Inflammatory macrophage (primary cell): ENCODE results near the gene HNRNPH3.

Source experiments
- DNase-seq, 2 donors: peaks; one replicate each; pipeline ENCODE4 v3.0.0-alpha.2; 2020 to 2022

HNRNPH3 gene

GRCh38 chr10:68332259-68333057 lies 594 bp downstream of the HNRNPH3 start, which contains the start of gene PBLD:
Gene PBLD, minus strand, starts transcription at chr10:68332928. Its CDS starts 26,084 bp downstream, at chr10:68306844.
- peak; percentile 60 to 69 for DNase-seq

- DNase-seq: no peak
Observed at GRCh38 chr10:68333058-68333395, 1.2 kb downstream of the HNRNPH3 start.

GRCh38 chr10:68333440-68334431 lies 1.9 kb downstream of the HNRNPH3 start:
- DNase-seq: no peak

GRCh38 chr10:68334672-68335467 lies 3.0 kb downstream of the HNRNPH3 start:
- DNase-seq: no peak

- no peak for DNase-seq
Observed at GRCh38 chr10:68336754-68337351, 5.0 kb downstream of the HNRNPH3 start.

- DNase-seq: no peak
Observed at GRCh38 chr10:68340358-68341080, 8.7 kb downstream of the HNRNPH3 start.

GRCh38 chr10:68342909-68343516 lies 11.1 kb downstream of the HNRNPH3 start:
- DNase-seq: no peak

- no peak for DNase-seq
Observed at GRCh38 chr10:68345621-68346020, 13.8 kb downstream of the HNRNPH3 start.

- DNase-seq: no peak
Observed at GRCh38 chr10:68346774-68347173, 14.9 kb downstream of the HNRNPH3 start.

- DNase-seq: peak; percentile 33 to 43
Observed at GRCh38 chr10:68348265-68348741, 16.4 kb downstream of the HNRNPH3 start.

GRCh38 chr10:68353537-68353936 lies 21.7 kb downstream of the HNRNPH3 start:
- no peak for DNase-seq

- no peak for DNase-seq
Observed at GRCh38 chr10:68359189-68359588, 27.3 kb downstream of the HNRNPH3 start.

GRCh38 chr10:68362590-68362989 lies 30.7 kb downstream of the HNRNPH3 start:
- DNase-seq: no peak

GRCh38 chr10:68364101-68364886 lies 32.4 kb downstream of the HNRNPH3 start:
- DNase-seq: no peak

- DNase-seq: no peak
Observed at GRCh38 chr10:68365611-68366010, 33.7 kb downstream of the HNRNPH3 start.

GRCh38 chr10:68366600-68366999 lies 34.7 kb downstream of the HNRNPH3 start:
- no peak for DNase-seq

- DNase-seq: peak; percentile 4 to 10
Observed at GRCh38 chr10:68367121-68367520, 35.3 kb downstream of the HNRNPH3 start.

GRCh38 chr10:68371604-68372003 lies 39.7 kb downstream of the HNRNPH3 start:
- DNase-seq: no peak

GRCh38 chr10:68385740-68386139 lies 53.9 kb downstream of the HNRNPH3 start:
- DNase-seq: no peak
